Right atrium auricular region (tissue), 2 donors: ENCODE data around the gene ZDHHC8. TPM values are rescaled to one million over a fixed set of nuclear protein-coding genes. Genes with fewer than 3 reads are reported as not detected.

Experiments used
- DNase-seq: peaks from one replicate; pipeline ENCODE4 v3.0.0-alpha.2; 2019; ENCODE audit warnings: low spot score
- H3K27ac ChIP-seq, 2 donors: fragments of 200-600 bp; sonication (generic); 1 replicate in 1 of 2; 2 replicates in 1 of 2; pipeline ENCODE4 v1.5.1; 2016 to 2019
- H3K27me3 ChIP-seq, 2 donors: fragments of 200-600 bp; sonication (generic); one replicate each; pipeline versions ENCODE4 v1.5.1 to v1.6.0; 2017 to 2019
- H3K36me3 ChIP-seq: fragments of 200-600 bp; sonication (generic); one replicate; pipeline ENCODE4 v1.5.1; 2016
- H3K4me1 ChIP-seq, 2 donors: fragments of 200-600 bp; sonication (generic); one replicate each; pipeline versions ENCODE4 v1.5.1 to v1.6.0; 2017 to 2019
- H3K4me3 ChIP-seq, 2 donors: fragments of 200-600 bp; sonication (generic); 1 replicate in 1 of 2; 2 replicates in 1 of 2; pipeline ENCODE4 v1.5.1; 2017 to 2019; ENCODE audit warnings: mild to moderate bottlenecking in 1 of 2, moderate library complexity in 1 of 2
- H3K9me3 ChIP-seq, 2 donors: fragments of 200-600 bp; sonication (generic); one replicate each; pipeline ENCODE4 v1.5.1; 2019
- total RNA-seq, 2 donors: library from RNA; depleted of rRNA; stranded (reverse); fragments of >200 nt; gene quantifications; one replicate each; pipeline ENCODE4 v1.1.0, GENCODE V29; 2016
- TF ChIP-seq, protein P1 (sequence below), 2 donors: fragments of 200-600 bp; sonication (generic); IDR thresholded peaks; one replicate each; pipeline ENCODE4 v1.5.1; 2019; ENCODE audit warnings: antibody characterized with exemption in 2 of 2

The ZDHHC8 gene
- total RNA-seq, 2 donors from 2014 or later: 13.5 to 16.6 TPM

DNA sequence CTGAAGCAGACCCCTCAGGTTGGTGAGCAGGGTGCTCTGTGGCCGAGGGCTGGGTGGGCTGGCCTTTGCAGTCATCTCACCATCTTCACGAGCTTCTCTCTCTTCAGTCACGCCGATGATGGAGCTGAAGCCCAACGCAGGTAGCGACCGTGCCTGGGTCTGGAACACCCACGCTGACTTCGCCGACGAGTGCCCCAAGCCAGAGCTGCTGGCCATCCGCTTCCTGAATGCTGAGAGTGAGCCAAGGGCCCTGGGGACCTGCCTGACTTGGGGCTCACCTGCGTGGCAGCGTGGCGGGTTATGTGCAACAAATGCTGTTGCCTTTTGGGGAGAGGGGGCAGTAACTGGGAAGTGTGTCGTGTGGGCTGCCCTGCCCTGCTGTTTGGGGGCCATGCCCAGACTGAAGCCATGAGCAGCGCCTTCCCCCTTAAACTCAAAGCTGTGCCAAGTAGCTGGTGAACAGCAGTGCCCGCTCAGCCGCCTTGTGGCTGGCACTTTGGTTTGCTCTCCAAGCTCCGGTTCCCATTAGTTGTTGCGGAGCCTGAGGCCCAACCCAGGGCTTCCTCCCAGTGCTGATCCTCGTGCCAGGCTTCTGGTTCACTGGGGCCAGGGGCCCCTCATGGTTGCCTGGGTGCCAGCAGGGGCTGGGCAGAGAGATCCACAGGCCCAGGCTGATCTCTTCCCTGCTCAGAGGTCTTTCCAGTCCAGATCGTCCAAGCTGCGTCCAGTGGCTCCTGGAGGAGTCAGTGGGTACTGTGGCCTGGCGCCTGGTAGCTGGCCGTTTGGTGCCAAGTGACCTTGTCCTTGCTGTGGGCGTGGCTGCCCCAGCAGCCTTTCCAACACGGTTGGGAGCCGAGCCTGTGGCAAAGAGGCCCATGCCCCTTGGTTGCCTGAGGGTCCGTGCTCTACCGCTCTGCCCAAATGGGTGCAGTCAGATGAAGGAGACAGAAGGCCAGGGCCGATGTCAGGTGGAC lies 6.1 kb upstream of the ZDHHC8 start:
- Histone ChIP-seq H3K27me3 (no peaks in the 10 kb centered on the region), H3K27ac (no peak overlapping the region), H3K4me3 (no peak overlapping the region), H3K4me1 (peaks cover 0 to 5% of the 10 kb centered on the region in 2 donors), H3K36me3 (peaks cover 29% of the 10 kb centered on the region), H3K9me3 (no peaks in the 10 kb centered on the region)
- no peak for DNase-seq
- TF ChIP-seq, protein P1, sequence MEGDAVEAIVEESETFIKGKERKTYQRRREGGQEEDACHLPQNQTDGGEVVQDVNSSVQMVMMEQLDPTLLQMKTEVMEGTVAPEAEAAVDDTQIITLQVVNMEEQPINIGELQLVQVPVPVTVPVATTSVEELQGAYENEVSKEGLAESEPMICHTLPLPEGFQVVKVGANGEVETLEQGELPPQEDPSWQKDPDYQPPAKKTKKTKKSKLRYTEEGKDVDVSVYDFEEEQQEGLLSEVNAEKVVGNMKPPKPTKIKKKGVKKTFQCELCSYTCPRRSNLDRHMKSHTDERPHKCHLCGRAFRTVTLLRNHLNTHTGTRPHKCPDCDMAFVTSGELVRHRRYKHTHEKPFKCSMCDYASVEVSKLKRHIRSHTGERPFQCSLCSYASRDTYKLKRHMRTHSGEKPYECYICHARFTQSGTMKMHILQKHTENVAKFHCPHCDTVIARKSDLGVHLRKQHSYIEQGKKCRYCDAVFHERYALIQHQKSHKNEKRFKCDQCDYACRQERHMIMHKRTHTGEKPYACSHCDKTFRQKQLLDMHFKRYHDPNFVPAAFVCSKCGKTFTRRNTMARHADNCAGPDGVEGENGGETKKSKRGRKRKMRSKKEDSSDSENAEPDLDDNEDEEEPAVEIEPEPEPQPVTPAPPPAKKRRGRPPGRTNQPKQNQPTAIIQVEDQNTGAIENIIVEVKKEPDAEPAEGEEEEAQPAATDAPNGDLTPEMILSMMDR (IDR thresholded peaks at IDR 0.05): no peak

DNA sequence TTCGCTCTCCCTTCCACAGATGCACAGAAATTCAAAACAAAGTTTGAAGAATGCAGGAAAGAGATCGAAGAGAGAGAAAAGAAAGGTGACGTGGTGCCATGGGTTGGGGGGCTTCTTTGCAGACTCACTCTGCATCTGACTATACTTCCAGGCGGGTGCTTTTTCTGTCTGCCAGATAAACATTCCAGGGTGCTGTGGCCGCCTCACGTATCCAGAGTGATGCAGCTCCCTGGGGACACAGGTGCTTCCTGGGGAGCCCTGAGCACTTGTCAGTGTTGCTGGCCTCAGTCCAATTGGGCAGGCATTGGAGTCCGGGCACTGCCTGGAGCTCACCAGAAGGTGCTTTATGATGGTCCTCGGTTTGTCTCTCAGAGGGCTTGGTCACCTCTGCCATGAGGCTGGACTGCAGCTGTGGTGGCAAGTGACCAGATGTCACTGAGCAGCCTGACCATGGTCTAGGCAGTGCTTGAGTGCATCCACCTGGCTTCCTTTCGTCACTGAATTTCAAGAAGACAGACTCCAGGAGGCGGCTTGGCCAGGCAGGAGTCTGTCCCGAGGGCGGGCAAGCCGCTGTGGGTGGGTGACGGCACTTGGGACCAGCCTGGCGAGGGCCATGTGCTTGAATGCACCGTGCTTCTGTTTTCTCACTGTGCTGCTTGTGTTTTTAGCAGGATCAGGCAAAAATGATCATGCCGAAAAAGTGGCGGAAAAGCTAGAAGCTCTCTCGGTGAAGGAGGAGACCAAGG lies 5.1 kb upstream of the ZDHHC8 start:
- H3K9me3 ChIP-seq: no peaks in the 10 kb centered on the region
- H3K4me3 ChIP-seq: no peak overlapping the region
- peaks cover 29% of the 10 kb centered on the region for H3K36me3 ChIP-seq
- peaks cover 0 to 7% of the 10 kb centered on the region in 2 donors for H3K4me1 ChIP-seq
- H3K27ac ChIP-seq: no peak overlapping the region
- H3K27me3 ChIP-seq: no peaks in the 10 kb centered on the region
- DNase-seq: no peak
- TF ChIP-seq, protein P1 (IDR thresholded peaks at IDR 0.05): no peak

DNA sequence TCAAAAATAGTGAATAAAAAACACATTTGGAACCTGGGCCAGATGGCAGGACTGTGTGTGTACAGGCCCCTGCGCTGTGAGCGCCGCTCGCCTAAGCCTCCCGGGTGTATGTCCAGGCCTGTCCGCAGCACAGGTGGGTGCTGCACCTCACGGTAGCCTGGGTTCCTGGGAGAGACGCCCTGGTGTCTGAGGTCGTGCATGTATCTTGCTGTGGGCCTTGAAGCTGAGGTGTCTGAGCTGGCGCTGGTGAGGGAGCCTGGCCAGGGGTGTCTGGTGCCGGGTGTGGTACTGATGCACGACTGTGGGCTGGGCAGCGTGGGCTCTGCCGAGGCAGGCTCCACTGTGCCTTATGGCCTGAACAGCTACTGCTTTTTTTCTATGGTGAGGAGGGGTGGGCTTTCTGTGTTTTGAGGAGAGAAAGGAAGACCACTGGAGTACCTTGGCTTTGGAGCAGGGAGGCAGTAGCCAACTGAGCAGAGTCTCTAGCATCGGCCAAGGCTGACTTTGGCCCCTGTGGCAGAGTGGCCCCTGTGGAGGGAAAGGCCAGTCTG lies 4.2 kb upstream of the ZDHHC8 start:
- H3K9me3 ChIP-seq: no peaks in the 10 kb centered on the region
- H3K4me3 ChIP-seq: no peak overlapping the region
- H3K4me1 ChIP-seq: peaks cover 0 to 10% of the 10 kb centered on the region in 2 donors
- H3K36me3 ChIP-seq: peaks cover 22% of the 10 kb centered on the region
- TF ChIP-seq, protein P1 (IDR thresholded peaks at IDR 0.05): no peak
- H3K27ac ChIP-seq: no peak overlapping the region
- no peaks in the 10 kb centered on the region for H3K27me3 ChIP-seq
- no peak for DNase-seq

DNA sequence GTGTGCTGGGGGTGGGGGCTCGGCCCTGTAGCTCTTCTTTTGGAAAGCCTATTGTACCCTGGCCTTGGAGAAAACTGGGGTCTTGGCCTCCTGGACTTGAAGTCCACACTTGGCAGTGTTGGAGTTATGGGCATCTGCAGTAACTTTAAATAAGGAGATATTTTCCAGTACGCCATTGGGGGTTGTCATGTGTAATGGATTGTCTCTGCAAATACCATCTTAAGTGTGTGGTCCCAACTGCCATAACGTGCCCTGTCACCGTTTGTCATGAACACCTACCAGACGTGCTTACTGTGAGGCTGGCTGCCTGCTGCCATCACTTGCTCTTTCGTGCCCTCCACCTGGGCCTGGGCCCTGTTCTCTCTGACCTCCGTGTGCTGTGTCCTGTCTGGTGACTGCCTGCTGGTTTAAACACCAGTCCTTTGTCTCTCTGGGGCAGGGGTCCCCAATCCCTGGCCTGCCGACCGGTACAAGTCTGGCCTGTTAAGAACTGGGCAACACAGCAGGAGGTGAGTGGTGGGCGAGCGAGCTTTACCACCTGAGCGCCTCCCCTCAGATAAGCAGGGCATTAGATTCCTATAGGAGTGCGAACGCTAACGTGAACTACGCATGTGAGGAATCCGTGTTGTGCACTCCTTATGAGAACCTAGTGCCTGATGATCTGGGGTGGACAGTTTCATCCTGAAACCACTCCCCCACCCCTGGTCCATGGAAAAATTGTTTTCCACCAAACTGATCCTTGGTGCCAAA lies 3.6 kb upstream of the ZDHHC8 start:
- DNase-seq: no peak
- Histone ChIP-seq H3K4me1 (peaks cover 0 to 16% of the 10 kb centered on the region in 2 donors), H3K27ac (no peak overlapping the region), H3K27me3 (no peaks in the 10 kb centered on the region), H3K36me3 (peaks cover 22% of the 10 kb centered on the region), H3K4me3 (no peak overlapping the region), H3K9me3 (no peaks in the 10 kb centered on the region)
- TF ChIP-seq, protein P1 (IDR thresholded peaks at IDR 0.05): no peak

DNA sequence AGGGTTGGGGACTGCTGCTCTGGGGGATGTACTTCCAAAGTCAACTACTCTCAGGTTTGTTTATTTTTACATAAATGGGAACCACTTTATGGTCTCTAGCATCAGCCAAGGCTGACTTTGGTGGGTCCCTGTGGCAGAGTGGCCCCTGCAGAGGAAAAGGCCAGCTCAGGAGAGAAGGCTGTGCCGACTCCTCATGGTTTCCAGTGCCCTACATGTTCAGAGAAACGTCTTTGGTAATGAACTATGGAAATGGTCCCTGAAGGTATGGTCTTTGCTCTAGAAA lies 3.0 kb upstream of the ZDHHC8 start:
- Histone ChIP-seq H3K4me3 (no peak overlapping the region), H3K36me3 (peaks cover 22% of the 10 kb centered on the region), H3K27me3 (no peaks in the 10 kb centered on the region), H3K27ac (no peak overlapping the region), H3K9me3 (no peaks in the 10 kb centered on the region), H3K4me1 (peaks cover 0 to 21% of the 10 kb centered on the region in 2 donors)
- no peak for DNase-seq
- TF ChIP-seq, protein P1 (IDR thresholded peaks at IDR 0.05): no peak
